ENCODE data around the gene E2F2. TPM values are rescaled to one million over a fixed set of nuclear protein-coding genes. Genes with fewer than 3 reads are reported as not detected.

The E2F2 gene
- total RNA-seq, 3 donors from 2014 or later (not counting 1 experiment from before 2014, with no cell fraction given) = 2.1 to 3.9 (median 3.2) TPM

DNA sequence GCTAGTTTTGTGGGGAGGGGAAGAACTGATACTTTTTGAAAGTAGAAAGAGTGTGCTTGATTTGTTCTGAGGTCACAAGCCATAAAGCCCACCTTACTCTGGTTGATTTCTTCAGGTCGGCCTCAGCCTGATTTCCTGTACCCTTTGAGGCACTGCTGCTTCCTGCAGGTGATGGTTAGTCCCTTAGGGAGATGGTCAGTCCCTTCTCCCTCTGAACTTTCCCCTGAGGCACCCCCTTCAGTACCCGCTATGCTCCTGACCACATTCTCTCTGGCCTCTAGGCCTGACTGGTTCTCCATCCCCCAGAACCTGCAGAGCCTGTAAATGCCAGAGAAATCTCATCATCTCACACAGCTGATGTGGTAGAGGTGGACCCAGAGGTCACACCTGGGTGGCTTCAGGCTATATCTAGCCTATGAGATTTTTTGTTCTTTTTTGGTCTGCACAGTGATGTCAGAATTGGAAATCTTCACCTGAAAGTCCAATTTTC, 43.3 kb upstream of the E2F2 start:
- Histone ChIP-seq H3K27me3 (ENCODE audit: control insufficient read depth, insufficient read depth, low read length) (peaks cover 5% of the 10 kb centered on the region), H3K27ac (ENCODE audit: low read length) (no peak overlapping the region), H3K4me3 (ENCODE audit: low read length) (no peak overlapping the region), H3K4me1 (ENCODE audit: control insufficient read depth, insufficient read depth, low read length) (peaks cover 10% of the 10 kb centered on the region), H3K9me3 (ENCODE audit: control insufficient read depth, insufficient read depth, low read length) (no peaks in the 10 kb centered on the region), H3K36me3 (ENCODE audit: control insufficient read depth, insufficient read depth, low read length) (no peaks in the 10 kb centered on the region)
- H3K27ac Mint-ChIP-seq = no peak overlapping the region
- ATAC-seq (no peak), DNase-seq (no peak)
- no peaks in the 10 kb centered on the region for H3K4me1 Mint-ChIP-seq
- peaks cover 18 to 23% of the 10 kb centered on the region in 2 donors for H3K27me3 Mint-ChIP-seq (ENCODE audit: low read depth in 2 of 2)
- TF ChIP-seq, protein P1, sequence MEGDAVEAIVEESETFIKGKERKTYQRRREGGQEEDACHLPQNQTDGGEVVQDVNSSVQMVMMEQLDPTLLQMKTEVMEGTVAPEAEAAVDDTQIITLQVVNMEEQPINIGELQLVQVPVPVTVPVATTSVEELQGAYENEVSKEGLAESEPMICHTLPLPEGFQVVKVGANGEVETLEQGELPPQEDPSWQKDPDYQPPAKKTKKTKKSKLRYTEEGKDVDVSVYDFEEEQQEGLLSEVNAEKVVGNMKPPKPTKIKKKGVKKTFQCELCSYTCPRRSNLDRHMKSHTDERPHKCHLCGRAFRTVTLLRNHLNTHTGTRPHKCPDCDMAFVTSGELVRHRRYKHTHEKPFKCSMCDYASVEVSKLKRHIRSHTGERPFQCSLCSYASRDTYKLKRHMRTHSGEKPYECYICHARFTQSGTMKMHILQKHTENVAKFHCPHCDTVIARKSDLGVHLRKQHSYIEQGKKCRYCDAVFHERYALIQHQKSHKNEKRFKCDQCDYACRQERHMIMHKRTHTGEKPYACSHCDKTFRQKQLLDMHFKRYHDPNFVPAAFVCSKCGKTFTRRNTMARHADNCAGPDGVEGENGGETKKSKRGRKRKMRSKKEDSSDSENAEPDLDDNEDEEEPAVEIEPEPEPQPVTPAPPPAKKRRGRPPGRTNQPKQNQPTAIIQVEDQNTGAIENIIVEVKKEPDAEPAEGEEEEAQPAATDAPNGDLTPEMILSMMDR (IDR thresholded peaks at IDR 0.05) = no peak
- intact Hi-C loops (cut with micrococcal nuclease) = no loop called here
- no peaks in the 10 kb centered on the region for H3K9me3 Mint-ChIP-seq
- 38% methylated on average over 2 of the region's 2 CpGs for WGBS (ENCODE audit: insufficient coverage)
- no peaks in the 10 kb centered on the region for H3K36me3 Mint-ChIP-seq
- no peak overlapping the region for H3K4me3 Mint-ChIP-seq

DNA sequence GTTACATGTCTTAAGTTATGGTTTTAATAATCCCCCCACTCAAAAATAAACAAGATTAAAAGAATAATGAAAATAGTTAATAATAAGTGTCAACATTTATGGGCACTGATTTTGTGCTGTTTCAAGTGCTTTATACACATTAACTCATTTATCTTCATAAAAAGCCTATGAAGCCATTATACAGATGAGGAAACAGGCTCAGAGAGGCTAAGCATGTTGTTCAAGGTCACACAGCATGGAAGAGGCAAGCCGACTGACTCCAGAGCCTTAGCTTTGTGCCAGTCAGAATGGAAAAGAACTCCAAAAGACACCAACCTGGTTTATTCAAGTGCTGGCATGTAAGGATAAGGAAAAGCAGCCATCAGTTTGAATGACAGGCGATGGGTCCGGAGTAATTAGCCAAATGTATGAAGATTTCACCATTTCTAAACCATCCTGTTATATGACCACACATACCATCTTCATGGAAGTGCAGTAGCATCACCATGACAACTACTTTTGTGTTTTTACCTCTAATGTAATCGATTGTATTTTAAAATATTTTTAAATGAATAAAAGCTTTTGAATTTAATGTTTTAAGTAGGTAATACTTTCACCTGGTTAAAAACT, 42.6 kb upstream of the E2F2 start:
- Mint-ChIP-seq H3K27me3 (ENCODE audit: low read depth in 2 of 2) (peaks cover 24 to 28% of the 10 kb centered on the region in 2 donors), H3K27ac (no peak overlapping the region), H3K4me1 (peaks cover 1 to 2% of the 10 kb centered on the region in 2 donors), H3K9me3 (no peaks in the 10 kb centered on the region), H3K36me3 (no peaks in the 10 kb centered on the region), H3K4me3 (no peak overlapping the region)
- Histone ChIP-seq H3K27ac (ENCODE audit: low read length) (no peak overlapping the region), H3K36me3 (ENCODE audit: control insufficient read depth, insufficient read depth, low read length) (no peaks in the 10 kb centered on the region), H3K4me3 (ENCODE audit: low read length) (no peak overlapping the region), H3K27me3 (ENCODE audit: control insufficient read depth, insufficient read depth, low read length) (peaks cover 8% of the 10 kb centered on the region), H3K4me1 (ENCODE audit: control insufficient read depth, insufficient read depth, low read length) (peaks cover 10% of the 10 kb centered on the region), H3K9me3 (ENCODE audit: control insufficient read depth, insufficient read depth, low read length) (no peaks in the 10 kb centered on the region)
- 89% methylated on average over 3 of the region's 4 CpGs for WGBS (ENCODE audit: insufficient coverage)
- intact Hi-C loops (cut with micrococcal nuclease) = no loop called here
- DNase-seq = no peak
- TF ChIP-seq, protein P1 (IDR thresholded peaks at IDR 0.05) = no peak
- ATAC-seq = no peak

DNA sequence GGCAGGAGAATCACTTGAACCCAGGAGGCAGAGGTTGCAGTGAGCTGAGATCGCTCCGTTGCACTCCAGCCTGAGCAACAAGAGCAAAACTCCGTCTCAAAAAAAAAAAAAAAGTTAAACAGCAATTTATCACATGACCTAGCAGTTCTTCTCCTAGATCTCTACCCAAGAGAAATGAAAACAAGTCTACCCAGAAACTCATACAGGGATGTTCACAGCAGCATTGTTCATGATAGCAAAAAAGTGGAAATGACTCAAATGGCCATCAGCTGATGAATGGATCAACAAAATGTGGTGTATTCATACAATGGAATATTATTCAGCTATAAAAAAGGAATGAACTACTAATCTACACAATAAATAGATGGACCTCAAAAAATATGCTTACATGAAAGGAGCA, 40.4 kb upstream of the E2F2 start:
- no peak overlapping the region for H3K4me3 Mint-ChIP-seq
- H3K36me3 Mint-ChIP-seq = no peaks in the 10 kb centered on the region
- H3K36me3 ChIP-seq (ENCODE audit: control insufficient read depth, insufficient read depth, low read length) = no peaks in the 10 kb centered on the region
- peaks cover 6% of the 10 kb centered on the region in 2 donors for H3K4me1 Mint-ChIP-seq
- H3K27ac Mint-ChIP-seq = no peak overlapping the region
- peaks cover 12% of the 10 kb centered on the region for H3K4me1 ChIP-seq (ENCODE audit: control insufficient read depth, insufficient read depth, low read length)
- H3K27me3 Mint-ChIP-seq (ENCODE audit: low read depth in 2 of 2) = peaks cover 36 to 39% of the 10 kb centered on the region in 2 donors
- no peak for ATAC-seq
- no peak overlapping the region for H3K4me3 ChIP-seq (ENCODE audit: low read length)
- no peaks in the 10 kb centered on the region for H3K9me3 Mint-ChIP-seq
- no peak for DNase-seq
- WGBS (ENCODE audit: insufficient coverage) = 94% methylated on average over 2 of the region's 3 CpGs
- H3K27ac ChIP-seq (ENCODE audit: low read length) = no peak overlapping the region
- H3K9me3 ChIP-seq (ENCODE audit: control insufficient read depth, insufficient read depth, low read length) = no peaks in the 10 kb centered on the region
- H3K27me3 ChIP-seq (ENCODE audit: control insufficient read depth, insufficient read depth, low read length) = peaks cover 16% of the 10 kb centered on the region
- TF ChIP-seq, protein P1 (IDR thresholded peaks at IDR 0.05) = no peak
- intact Hi-C loops (cut with micrococcal nuclease) = no loop called here
